Neural progenitor cell (in vitro differentiated cells): Measurements from ENCODE around the gene FBP2.

Experiments
- CTCF ChIP-seq: fragments of 200-600 bp; sonication (generic); IDR thresholded peaks from 2 replicates; pipeline ENCODE4 v1.5.1; 2017; ENCODE audit warnings: antibody characterized with exemption, mild to moderate bottlenecking
- EZH2phosphoT487 ChIP-seq: fragments of 200-600 bp; sonication (generic); IDR thresholded peaks from 2 replicates; pipeline ENCODE4 v1.6.1; 2017; ENCODE audit warnings: antibody characterized with exemption

GRCh38 chr9:94528886-94529285, 64.7 kb downstream of the FBP2 start:
- TF ChIP-seq CTCF (no peak), EZH2phosphoT487 (no peak)
